NCI-H2029 (cell line): ENCODE measurements around the gene VAV3.

Source experiments
- DNase-seq: peaks from one replicate; lab custom pipeline; 2025; lab: John Stamatoyannopoulos, UW

Gene VAV3

DNA sequence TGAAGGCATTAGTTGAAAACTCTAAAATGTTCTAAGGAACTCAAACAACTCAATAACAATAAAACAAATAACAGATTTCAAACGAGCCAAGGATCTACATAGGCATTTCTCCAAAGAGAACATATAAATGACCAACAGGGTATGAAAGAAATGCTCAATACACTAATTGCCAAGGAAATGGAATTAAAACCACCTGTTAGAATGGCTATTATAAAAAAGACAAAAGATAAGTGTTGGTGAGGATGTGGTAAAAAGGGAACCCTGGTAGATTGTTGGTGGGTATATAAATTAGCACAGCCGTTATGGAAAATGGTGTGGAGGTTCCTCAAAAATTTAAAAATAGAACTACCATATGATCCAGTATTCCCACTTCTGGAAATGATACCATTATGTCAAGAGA is 9.1 kb upstream of the VAV3 start:
- no peak for DNase-seq

DNA sequence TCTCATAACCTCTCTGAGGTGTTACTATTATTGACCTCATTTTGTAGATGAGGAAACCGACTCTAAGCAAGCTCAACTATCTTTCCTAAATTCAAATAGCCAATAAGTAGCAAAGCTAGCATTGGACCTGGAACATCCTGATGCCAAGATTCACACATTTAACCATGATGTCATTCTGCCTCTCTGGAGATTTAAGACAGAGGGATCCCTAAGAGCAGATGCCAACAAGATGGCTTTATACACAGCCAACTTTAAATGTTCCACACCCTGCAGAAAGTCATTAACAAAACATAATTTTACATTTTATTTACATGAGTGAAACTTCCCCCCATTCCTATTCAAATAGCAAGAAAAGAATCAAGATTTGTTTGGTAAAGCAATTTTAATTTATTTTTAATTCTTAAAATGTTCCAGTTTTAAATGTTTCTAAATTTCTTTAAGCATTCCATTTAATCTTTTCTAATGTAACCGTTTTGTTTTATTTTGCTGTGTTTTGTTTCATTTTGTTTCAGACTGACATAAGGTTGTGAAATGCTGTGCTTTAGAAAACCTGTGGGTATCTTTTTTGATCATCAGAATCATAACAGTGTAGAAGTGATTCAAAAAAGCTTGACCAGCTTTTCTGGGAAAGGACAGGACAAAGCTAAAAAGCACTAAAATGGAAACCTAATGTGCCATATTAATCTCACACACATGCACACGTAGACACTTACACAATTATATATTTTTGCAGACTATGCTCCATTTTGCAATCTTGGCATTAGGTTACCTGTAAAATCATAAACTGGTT is 7.6 kb upstream of the VAV3 start:
- no peak for DNase-seq

DNA sequence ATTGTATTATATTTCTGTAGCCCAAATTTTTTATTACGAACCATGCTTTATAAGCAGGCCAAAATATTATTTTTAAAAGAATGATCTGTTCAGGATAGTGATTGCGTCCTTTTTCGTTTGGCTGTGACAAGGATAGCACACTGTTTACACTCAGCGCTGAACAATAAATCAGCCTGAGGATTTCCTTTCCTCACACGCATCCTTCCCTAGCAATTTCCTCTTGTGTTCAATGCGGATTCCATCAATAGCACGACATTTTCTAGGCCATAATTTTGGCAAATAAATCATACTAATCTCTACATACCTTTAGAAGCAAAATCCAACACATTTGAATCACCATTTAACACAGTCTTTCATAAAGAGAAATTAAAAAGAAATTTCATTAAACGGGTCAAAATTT is 1.6 kb upstream of the VAV3 start:
- DNase-seq: no peak

DNA sequence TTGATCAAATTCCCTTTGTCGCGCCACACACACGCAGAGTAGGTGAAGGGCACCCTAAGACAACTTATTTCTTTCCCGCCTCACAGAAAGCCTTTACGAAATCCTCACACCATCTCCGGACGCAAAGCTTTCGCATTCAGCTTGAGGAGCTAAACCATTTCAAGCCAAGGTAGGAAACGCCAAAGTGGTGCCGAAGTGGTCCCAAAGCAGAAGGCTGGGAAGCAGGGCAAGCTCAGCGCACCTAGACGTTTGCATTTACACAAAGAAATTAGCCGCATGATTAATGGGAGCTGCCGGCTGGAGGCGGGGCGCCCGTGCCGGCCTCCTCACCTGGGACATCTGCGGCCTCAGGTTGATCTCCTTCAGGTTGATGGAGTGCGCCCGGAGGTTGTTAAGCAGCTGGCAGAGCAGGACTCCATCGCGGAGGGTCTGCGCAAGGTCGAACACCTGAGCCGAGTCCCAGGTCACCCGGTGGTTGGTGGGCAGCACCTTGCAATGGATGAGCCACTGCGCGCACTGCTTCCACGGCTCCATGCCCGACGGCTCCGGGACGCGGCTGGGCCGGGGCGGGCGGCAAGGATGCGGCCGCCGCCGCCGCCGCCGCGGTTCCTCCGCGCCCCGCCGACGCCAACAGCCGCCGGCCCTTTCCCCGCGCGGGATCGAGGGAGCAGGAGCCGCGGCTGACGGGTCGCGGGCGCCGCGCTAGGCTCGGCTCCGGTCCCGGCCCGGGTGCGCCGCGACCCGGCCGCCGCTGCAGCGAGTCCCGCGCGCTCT is 457 bp downstream of the VAV3 start:
- DNase-seq: no peak

DNA sequence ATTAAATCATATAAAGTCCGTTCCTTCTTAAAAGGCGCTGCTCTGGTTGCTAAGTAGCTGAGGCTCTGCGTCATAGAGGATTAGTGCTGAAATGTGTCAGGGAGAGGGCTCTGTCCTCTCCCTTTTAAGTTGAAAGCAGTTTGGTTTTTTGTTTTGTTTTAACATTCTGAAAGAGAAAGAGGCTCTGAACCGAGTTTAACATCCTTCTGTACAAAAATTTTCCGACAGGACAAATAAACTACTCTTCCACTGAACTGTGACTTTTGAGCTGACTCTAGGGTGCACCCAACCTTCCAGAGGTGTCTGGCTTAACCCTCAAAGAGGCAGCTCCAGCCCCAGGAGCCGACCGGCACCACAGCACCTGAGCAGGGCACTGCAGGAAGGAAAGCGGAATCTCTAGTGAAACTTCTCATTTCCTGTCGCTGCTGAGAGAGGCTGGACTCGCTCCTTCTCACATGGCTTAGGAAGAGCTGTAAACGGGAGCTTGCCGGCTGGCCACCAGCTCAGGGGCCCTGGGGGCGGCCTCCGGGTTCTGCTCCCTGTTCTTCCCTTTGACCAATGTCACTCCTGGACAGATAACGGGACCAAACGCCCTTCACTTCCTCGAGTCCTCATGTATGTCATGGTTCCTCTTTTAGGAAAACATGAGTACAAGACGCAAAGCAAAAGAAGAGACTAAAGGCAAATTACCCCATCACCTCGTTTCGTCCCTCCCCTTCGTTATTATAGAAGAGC is 1.2 kb downstream of the VAV3 start:
- DNase-seq: no peak

DNA sequence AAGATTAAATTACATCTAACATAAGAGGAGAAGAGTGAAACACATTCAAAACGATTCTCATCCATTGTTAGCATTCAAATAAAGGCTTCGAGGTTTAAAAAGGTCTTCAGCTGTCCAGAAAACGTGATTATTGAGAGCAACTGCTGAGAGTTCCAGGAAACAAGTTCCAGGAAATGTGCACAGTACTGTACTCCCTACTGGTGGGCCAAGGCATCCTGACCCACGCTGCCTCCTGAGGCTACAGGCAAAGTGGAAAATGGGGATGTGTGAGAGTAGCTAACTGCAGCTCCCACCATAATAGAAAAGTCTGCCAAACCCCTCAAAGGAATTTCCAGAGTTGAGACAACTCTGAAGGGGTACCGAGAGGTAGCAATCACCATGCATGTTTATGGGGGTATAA is 2.0 kb downstream of the VAV3 start:
- DNase-seq: no peak

DNA sequence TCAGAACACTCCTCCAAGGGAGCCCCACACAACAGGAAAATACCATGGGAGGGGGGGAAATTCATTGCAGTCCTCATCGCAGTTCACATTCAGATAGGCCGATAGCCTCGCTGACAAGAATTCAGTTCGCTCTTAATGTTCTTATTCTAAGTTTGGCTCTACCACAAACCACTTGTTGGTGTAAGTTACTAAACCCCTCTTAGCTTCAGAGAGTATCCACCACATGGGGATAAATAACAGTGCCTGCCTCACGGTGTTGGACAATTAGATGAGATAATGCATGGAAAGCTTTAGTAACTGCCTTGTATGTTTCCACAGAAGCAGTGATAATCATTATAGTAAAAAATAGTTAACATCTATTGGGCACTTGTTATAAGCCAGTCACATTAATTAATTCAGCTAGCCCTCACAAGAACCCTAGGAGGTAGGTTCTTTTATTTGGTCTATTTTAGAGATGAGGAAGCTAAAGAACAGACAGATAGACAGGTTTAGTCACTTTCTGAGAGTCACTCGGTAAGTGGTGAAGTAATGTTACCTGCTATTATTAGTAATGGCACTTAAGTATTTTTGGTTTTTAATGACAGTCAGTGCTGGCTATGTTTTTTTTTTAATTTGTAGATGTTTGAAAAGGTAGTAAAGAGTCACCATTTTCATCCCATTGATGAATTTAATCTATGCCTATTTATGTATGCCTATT is 10.1 kb downstream of the VAV3 start:
- no peak for DNase-seq

DNA sequence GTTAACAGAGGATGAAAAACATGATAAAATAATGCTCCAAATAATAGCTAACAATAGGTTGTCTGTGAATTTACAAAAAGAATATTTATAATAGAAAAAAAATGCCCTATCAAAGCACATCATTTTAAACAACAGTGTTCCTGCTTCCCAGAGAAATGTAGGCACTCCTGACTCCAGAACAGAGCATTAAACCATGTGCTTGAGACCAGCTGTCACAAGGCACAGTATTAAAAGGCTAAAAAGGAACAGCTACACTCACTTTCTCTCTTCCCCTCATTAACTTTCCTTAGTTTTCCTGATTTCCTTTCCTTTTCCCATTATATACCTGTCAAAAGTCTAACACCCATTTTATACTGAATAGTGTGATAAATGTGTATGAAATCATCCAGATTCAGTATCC is 10.9 kb downstream of the VAV3 start:
- no peak for DNase-seq

DNA sequence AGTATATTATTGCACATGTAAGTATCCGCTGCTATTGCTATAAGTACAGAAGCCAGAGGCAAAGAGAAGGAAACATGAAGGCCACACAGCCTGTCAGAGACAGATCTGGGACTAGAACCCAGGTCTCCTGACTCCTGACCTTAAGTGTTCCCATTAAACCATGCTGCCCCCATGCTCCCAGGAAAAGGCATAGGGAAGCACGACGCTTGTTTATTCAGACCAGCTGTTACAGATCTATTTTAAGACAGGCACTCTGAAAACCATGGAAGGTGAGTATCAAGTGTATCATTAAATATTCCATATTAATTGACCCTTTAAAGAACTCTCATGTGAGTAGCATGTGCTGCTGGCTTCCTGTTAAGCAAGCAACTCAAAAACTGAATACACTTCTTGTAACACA is 11.4 kb downstream of the VAV3 start:
- DNase-seq: no peak

DNA sequence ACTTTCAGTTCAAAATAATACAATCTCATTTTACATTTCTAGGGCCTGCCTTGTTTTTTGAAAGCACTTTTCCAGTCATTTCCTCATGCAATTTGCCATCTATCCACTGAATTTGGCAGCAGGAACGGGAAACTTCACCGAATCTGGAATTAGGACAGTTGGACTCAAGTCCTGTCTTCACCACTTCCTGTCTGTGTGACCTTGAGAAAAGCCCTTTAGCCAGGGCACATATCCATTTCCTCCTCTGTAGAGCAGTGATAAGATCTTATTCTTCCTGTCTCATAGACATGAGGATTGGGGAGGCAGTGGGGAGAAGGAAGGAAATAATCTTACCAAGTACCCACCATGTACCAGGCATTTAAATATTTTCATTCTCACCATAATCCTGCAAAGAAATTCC is 12.0 kb downstream of the VAV3 start:
- no peak for DNase-seq

DNA sequence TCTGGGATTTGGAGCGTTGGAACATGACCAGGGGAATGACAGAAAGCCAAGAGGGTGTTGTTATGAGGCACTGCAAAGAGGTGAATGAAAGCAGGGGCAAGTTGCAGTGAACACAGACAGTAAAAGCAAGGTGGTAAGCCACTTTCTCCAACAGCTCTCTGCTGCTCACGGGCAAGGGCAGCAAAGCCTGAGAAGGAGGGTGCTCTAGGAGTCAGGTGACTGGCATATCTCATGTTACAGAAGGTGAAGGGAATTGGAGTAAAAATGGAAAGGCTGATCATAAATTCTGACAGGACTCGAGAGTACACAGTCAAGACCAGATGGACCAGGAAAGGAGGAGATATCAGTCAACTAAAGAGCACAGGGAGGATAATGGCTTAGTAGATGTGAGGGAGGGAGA is 14.5 kb downstream of the VAV3 start:
- no peak for DNase-seq

DNA sequence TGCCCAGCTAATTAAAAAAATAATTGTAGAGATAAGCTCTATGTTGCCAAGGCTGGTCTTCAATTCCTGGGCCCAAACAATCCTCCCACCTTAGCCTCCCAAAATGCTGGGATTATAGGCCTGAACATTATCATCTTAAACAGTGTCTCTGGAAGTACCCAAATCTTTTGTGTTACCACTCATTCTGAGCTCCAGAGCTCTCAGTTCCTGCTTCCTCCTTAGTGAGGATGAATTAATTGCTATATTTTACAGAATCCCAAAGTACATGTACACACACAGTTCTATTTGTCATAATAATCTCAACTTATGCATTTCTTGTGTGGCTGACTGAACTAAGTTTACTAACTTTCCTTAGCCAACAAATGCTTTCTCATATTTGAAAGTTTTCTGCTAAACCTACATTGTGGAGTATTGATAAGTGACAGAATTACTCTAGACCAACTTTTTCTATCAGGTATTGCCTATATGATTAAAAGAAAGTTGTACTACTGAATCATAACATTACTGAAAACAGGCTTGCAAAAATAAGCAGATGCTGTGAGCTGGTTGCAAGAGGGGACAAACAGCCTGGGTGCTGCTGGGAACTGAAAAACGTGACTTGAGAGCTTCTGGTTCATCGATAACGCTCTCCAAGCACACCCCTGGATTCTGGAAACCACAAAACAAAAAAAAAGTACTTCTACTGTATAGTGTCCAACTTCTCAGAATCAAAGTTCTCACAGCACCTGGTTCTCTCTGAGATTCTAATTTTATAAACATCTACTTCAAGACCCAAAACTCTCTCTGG is 15.3 kb downstream of the VAV3 start:
- no peak for DNase-seq

DNA sequence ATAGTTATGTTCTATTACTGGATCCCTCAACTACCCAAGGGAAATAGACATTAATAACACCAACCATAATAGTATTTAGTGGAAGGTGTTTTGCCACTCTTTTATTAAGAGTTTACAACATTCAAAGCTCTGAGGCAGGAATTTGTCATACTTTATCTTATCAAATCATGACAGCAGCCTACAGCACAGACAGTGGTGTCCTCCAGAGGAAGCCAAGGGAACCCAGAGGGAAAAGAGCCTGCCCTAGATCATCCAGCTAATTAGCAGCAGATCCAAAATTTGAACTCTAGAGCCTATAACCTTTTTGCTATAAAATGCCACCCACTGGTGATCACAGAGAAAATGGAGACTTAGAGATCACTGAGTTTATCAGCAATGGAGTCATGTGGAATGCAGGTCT is 18.2 kb downstream of the VAV3 start:
- no peak for DNase-seq

DNA sequence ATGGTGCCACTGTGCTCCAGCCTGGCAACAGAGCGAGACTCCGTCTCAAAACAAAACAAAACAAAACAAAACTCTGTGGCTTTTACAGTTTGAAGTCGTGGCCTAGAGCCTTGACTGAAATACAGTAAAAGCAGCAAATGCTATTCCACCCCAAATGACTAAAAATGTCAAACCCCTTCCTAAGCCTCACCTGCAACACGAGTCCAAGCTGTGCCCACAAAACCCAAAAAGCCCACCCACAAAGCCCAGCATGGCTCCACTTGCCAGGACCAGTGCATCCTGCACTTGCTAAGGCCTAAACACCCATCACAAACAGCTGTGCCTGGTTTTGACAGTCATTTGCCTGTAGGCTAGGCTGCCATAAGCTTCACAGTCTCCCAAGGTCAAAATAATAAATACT is 21.3 kb downstream of the VAV3 start:
- DNase-seq: no peak

DNA sequence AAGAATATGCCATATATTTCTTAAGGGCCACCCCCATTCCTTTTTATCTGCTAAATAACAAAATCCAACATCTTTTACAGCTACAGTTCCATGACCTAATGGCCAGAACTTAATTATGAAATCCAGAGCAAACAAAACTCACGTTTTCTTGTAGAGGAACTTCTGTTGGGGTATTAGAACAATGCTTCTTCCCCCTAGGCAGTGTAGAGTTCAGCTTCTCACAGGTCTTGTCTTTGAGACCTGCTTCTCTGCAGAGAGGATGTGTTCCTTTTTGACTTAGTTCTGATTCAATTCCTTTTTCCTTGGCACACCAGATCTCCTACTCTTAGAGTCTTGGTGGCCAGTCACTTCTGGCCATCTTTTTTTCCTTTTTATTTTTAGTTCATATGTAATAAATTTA is 22.2 kb downstream of the VAV3 start:
- DNase-seq: no peak

DNA sequence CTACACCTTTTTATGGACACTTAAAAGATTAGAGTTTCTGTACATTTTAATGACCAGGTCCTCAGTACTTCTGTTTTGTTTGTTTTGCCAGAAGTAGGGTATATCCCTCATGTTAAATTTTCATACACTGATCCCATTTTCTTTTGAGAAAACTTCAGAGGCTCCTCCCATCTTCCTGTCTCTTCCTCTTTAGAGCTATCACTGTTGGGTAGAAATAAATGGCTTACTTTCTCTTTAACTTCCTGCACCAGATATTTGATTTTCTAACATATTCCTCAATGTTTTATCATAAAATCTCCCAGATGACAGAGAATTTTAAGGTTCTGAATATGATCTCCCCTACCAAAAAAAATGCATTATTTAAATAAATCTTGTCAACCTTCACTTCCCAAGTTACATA is 23.4 kb downstream of the VAV3 start:
- no peak for DNase-seq

DNA sequence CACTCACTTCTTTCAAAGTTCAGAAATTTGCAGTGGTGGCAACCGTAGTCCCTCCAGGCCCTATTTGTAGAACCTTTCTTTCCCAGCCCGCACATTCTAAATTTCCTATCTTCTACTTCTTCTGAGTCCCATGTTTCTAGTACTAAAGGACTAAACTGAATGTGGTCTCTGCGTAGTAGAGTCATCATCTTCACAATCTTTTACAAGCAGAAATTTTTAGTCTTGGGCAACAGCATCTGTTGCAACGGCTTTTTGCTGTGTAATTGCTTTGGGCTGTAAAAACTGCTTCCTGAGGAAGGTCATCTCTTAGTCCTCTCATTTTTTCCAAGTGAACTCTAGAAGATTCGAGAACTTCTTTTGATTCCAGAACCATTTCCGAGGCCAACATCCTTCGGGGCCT is 23.9 kb downstream of the VAV3 start:
- no peak for DNase-seq

DNA sequence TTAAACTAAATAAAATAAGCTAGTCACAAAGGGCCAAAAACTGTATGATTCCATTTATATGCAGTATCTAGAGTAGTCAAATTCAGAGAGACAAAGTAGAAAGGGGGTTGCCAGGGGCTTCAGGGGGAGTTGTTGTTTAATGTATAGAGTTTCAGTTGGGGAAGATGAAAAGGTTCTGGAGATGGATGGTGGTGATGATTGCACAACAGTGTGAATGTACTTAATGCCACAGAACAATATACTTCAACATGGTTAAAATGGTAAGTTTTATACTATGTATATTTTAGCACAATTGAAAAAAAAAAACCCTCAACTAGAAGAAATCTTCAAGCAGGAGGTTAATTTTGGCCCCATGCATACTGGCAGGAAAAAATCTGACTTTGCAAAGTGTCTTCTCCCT is 24.3 kb downstream of the VAV3 start:
- DNase-seq: no peak

DNA sequence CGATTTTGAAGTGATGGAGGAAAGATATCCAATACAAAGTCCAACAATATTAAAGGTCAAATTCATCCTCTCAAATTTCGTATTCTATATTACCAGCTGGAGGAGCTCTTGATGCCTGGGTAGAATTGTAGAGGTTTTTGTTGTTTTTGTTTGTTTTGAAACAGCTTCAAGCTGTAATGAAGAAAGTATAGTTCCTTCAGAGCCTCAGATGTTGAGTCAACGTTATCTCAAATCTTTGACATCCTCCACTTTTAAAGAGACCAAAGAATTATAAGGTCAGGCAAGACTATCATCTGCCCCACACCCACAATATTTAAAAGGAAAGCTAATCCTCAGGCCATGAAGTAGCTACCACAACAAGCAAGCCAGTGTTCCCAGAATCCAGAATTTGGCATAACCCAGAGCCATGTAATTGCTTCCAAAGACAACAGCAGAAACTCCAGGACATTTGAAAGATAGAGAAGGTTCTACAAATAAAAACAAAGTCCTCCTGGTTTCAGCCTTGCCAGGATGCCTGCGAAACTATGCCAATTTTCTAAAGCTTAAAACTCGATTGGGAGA is 24.9 kb downstream of the VAV3 start:
- no peak for DNase-seq

DNA sequence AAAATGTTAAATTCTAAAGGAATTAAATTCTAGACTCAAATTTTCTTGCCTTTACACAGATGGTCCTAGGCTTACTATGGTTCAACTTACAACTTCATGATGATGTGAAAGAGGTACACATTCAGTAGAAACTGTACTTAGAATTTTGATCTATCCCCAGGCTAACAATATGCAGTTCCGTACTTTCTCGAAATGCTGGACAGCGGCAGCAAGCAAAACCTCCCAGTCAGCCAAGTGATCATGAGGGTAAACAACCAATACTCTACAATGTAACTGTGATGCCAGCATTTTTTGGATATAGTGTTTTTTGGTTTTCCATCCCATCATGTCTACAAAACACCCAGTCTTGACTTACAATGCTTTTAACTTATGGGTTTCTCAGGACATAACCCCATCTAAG is 25.7 kb downstream of the VAV3 start:
- no peak for DNase-seq
